ENCODE data around the gene GNE. TPM values are rescaled to one million over a fixed set of nuclear protein-coding genes. Genes with fewer than 3 reads are reported as not detected.
A peak's percentile ranks its signal among the peaks of the same experiment; 100 is the strongest.
"Not testable (repeated sequence)": the region's sequence is repeated elsewhere in the genome, so short reads cannot be mapped to it uniquely, and the experiment has no call there.

Gene GNE
- total RNA-seq = 10 to 100 TPM; 11.0 to 18.5 (median 13.9) TPM

GRCh38 chr9:36258208-36258995 lies at the start of gene GNE:
Gene GNE, minus strand, starts transcription at chr9:36258448. Its CDS starts 9,093 bp downstream, at chr9:36249355.
- H3K4me3 ChIP-seq = peak within 1 kb of the TSS; percentile 80 to 97 (median 96)
- DNase-seq (peak; percentile 97), ATAC-seq (peak; percentile 95 to 96)
- no peaks in the 10 kb centered on the region for H3K9me3 ChIP-seq
- intact Hi-C loops (cut with DNase I; ENCODE audit: low total_unique reads) = loop anchor here (1.0 to 10.0 kb wide), 4 partner anchors 68 to 226 kb away; partner anchors contain the start of genes CLTA and RNF38
- in situ Hi-C loops (cut with MboI; ENCODE audit: low sequenced_read_pairs in 4 of 4) = loop anchor here in 1 of 4 donors (10.0 kb wide), 1 partner anchor 64 kb away; the partner anchor contains the start of gene CLTA
- peaks cover 4 to 5% of the 10 kb centered on the region in 2 donors for H3K4me1 ChIP-seq
- H3K36me3 ChIP-seq = no peaks in the 10 kb centered on the region
- peak within 1 kb of the TSS; percentile 98 to 99 (median 98) for H3K27ac ChIP-seq
- TF ChIP-seq POLR2A (IDR thresholded peaks at IDR 0.05) = peak; percentile 91 to 92
- no peak for TF ChIP-seq CTCF (IDR thresholded peaks at IDR 0.05 in 4 of 5, conservative IDR thresholded peaks at IDR 0.05 in 1 of 5)
- H3K27me3 ChIP-seq = no peaks in the 10 kb centered on the region

- no peak for TF ChIP-seq POLR2A (IDR thresholded peaks at IDR 0.05)
- no peak for TF ChIP-seq CTCF (IDR thresholded peaks at IDR 0.05 in 4 of 5, conservative IDR thresholded peaks at IDR 0.05 in 1 of 5)
- H3K27ac ChIP-seq = no peak overlapping the region
- no peaks in the 10 kb centered on the region for H3K4me1 ChIP-seq
- in situ Hi-C loops (cut with MboI; ENCODE audit: low sequenced_read_pairs in 4 of 4) = no loop called here
- no peaks in the 10 kb centered on the region for H3K27me3 ChIP-seq
- no peaks in the 10 kb centered on the region for H3K9me3 ChIP-seq
- DNase-seq = no peak
- ATAC-seq = no peak
- no peak overlapping the region for H3K4me3 ChIP-seq
- intact Hi-C loops (cut with DNase I; ENCODE audit: low total_unique reads) = no loop called here
- H3K36me3 ChIP-seq = no peaks in the 10 kb centered on the region
Measured at GRCh38 chr9:36306471-36307306, 48.4 kb upstream of the GNE start.

GRCh38 chr9:36304366-36304765 lies 46.1 kb upstream of the GNE start:
- intact Hi-C loops (cut with DNase I; ENCODE audit: low total_unique reads); H3K4me1 ChIP-seq; H3K4me3 ChIP-seq; in situ Hi-C loops (cut with MboI; ENCODE audit: low sequenced_read_pairs in 4 of 4); H3K36me3 ChIP-seq; H3K27ac ChIP-seq; H3K27me3 ChIP-seq; DNase-seq; ATAC-seq; H3K9me3 ChIP-seq: not testable (repeated sequence)

- Histone ChIP-seq H3K27ac (no peak overlapping the region), H3K4me1 (no peaks in the 10 kb centered on the region), H3K4me3 (no peak overlapping the region), H3K36me3 (no peaks in the 10 kb centered on the region), H3K9me3 (no peaks in the 10 kb centered on the region), H3K27me3 (no peaks in the 10 kb centered on the region)
- no peak for ATAC-seq
- in situ Hi-C loops (cut with MboI; ENCODE audit: low sequenced_read_pairs in 4 of 4) = no loop called here
- DNase-seq = no peak
- intact Hi-C loops (cut with DNase I; ENCODE audit: low total_unique reads) = no loop called here
- no peak for TF ChIP-seq CTCF (IDR thresholded peaks at IDR 0.05 in 4 of 5, conservative IDR thresholded peaks at IDR 0.05 in 1 of 5)
- no peak for TF ChIP-seq POLR2A (IDR thresholded peaks at IDR 0.05)
Measured at GRCh38 chr9:36301227-36301626, 43.0 kb upstream of the GNE start.

GRCh38 chr9:36298566-36298965 lies 40.3 kb upstream of the GNE start:
- Histone ChIP-seq H3K4me3 (no peak overlapping the region), H3K27ac (no peak overlapping the region), H3K4me1 (no peaks in the 10 kb centered on the region), H3K27me3 (no peaks in the 10 kb centered on the region), H3K9me3 (no peaks in the 10 kb centered on the region), H3K36me3 (no peaks in the 10 kb centered on the region)
- intact Hi-C loops (cut with DNase I; ENCODE audit: low total_unique reads) = no loop called here
- in situ Hi-C loops (cut with MboI; ENCODE audit: low sequenced_read_pairs in 4 of 4) = no loop called here
- ATAC-seq (no peak), DNase-seq (no peak)
- TF ChIP-seq POLR2A (IDR thresholded peaks at IDR 0.05) (no peak), CTCF (IDR thresholded peaks at IDR 0.05 in 4 of 5, conservative IDR thresholded peaks at IDR 0.05 in 1 of 5) (no peak)
